IPS-18a (cell line): ENCODE data around the gene EYS.

Source experiments
- H3K27ac ChIP-seq: one replicate; pipeline ENCODE4 v1.5.1; 2013; ENCODE audit warnings: low read length
- H3K27me3 ChIP-seq: one replicate; pipeline ENCODE4 v1.6.1; 2013; ENCODE audit warnings: mild to moderate bottlenecking, low read length; ENCODE audit not compliant: control insufficient read depth, insufficient read depth
- H3K36me3 ChIP-seq: one replicate; pipeline ENCODE4 v1.6.1; 2013; ENCODE audit warnings: low read depth, low read length; ENCODE audit not compliant: control insufficient read depth
- H3K4me1 ChIP-seq: one replicate; pipeline ENCODE4 v1.6.1; 2013; ENCODE audit warnings: low read depth, low read length; ENCODE audit not compliant: control insufficient read depth
- H3K4me3 ChIP-seq: one replicate; pipeline ENCODE4 v1.5.1; 2013; ENCODE audit warnings: low read length
- H3K9ac ChIP-seq: one replicate; pipeline ENCODE4 v1.6.1; 2013; ENCODE audit warnings: mild to moderate bottlenecking, low read length, moderate library complexity
- H3K9me3 ChIP-seq: one replicate; pipeline ENCODE4 v1.6.1; 2013; ENCODE audit warnings: low read depth, low read length; ENCODE audit not compliant: control insufficient read depth

Gene EYS

DNA sequence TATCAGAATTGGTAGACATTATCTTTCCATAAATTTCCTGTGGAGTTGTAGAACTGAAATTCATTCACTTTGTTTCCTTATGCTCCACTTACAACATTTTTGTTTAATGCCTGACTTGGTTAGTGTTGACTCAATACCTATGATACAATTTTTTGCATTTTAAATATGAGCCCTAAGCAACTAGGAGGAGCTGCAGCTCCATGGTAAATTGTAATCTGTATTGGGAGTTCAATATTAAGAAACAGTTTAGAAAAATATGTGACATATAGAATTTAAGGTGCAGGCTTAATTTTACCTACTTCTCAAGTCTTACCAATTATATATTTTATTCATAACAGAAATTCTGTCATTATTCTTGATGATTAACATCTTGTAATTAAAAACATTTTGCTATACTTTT lies 868.3 kb downstream of the EYS start:
- no peak overlapping the region for H3K9ac ChIP-seq
- H3K9me3 ChIP-seq, result no peaks in the 10 kb centered on the region
- H3K27ac ChIP-seq, result no peak overlapping the region
- no peak overlapping the region for H3K4me3 ChIP-seq
- no peaks in the 10 kb centered on the region for H3K27me3 ChIP-seq
- H3K4me1 ChIP-seq, result no peaks in the 10 kb centered on the region
- H3K36me3 ChIP-seq, result no peaks in the 10 kb centered on the region

DNA sequence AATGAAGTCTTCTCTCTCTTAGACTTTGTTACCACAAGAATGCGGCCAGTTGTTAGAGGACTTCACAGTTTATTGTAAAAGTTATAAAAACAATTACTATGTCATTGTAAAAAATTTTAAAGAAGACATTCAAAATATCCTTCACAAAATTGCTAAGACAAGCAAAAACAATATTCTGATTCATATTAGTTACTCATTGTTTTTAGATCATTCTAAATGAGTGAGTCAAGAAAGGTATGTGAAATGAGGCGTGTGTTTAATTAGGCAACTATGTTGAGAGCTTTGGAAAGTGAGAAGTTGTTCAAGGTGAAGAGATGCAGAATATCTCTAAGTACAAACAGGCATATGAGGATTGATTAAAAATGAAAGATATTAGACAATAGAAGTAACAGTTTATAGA lies 875.3 kb downstream of the EYS start:
- H3K9ac ChIP-seq, result no peak overlapping the region
- no peak overlapping the region for H3K4me3 ChIP-seq
- no peaks in the 10 kb centered on the region for H3K36me3 ChIP-seq
- H3K27me3 ChIP-seq, result no peaks in the 10 kb centered on the region
- H3K27ac ChIP-seq, result no peak overlapping the region
- H3K9me3 ChIP-seq, result no peaks in the 10 kb centered on the region
- H3K4me1 ChIP-seq, result no peaks in the 10 kb centered on the region

DNA sequence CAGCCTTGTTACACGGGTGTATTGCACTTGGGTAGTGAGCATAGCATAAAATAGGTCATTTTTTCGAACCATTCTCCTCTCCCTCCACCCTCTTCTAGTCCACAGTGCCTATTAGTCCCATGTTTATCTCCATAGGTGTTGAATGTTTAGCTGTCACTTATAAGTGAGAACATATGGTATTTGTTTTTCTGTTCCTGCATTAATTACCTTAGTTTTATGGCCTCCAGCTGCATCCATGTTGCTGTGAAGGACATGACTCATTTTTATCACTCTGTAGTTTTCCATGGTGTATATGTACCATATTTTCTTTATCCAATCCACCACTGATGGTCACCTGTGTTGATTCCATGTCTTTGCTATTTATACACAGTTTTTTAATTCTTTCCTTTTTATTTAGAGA lies 889.5 kb downstream of the EYS start:
- Histone ChIP-seq H3K4me3 (no peak overlapping the region), H3K9ac (no peak overlapping the region), H3K27me3 (no peaks in the 10 kb centered on the region), H3K27ac (no peak overlapping the region), H3K4me1 (no peaks in the 10 kb centered on the region), H3K36me3 (no peaks in the 10 kb centered on the region), H3K9me3 (no peaks in the 10 kb centered on the region)

DNA sequence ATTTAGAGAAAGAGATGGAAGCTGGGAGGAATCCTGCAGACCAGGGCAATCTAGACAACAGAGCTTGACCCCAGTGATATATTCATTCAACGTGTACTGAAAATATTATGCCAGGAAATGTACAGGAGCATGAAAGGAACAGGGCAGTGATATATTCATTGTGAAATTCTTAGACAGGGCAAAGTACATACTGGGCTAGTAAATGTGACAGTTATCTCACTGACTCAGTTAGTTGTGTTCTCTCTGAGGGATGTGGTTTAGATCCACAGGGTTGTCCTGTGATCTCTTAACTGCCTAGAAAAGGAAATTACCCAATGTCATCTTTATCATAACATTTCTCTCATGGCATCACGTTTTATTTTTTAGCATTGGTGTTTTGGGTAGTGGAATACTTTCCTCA lies 891.3 kb downstream of the EYS start:
- H3K9ac ChIP-seq, result no peak overlapping the region
- H3K27me3 ChIP-seq, result no peaks in the 10 kb centered on the region
- H3K9me3 ChIP-seq, result no peaks in the 10 kb centered on the region
- no peaks in the 10 kb centered on the region for H3K4me1 ChIP-seq
- no peaks in the 10 kb centered on the region for H3K36me3 ChIP-seq
- no peak overlapping the region for H3K27ac ChIP-seq
- no peak overlapping the region for H3K4me3 ChIP-seq

DNA sequence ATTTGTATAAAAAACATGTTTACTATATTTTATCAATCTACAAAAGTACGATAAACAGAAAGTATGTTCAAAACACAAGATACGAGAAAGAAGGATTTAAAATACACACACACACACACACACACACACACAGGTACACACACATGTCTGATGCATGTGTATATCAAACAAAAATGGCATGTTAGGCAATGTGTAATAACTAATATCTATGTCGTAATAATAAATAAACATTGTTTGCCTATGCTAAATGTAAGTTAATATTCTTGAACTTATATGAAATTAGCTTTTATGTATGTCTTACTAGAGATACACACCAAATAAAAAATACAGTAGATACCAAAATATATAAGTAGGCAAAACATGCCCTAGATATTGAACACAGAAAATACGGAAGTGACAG lies 894.9 kb downstream of the EYS start:
- H3K4me3 ChIP-seq, result no peak overlapping the region
- no peak overlapping the region for H3K27ac ChIP-seq
- no peaks in the 10 kb centered on the region for H3K27me3 ChIP-seq
- H3K36me3 ChIP-seq, result no peaks in the 10 kb centered on the region
- no peaks in the 10 kb centered on the region for H3K4me1 ChIP-seq
- no peak overlapping the region for H3K9ac ChIP-seq
- no peaks in the 10 kb centered on the region for H3K9me3 ChIP-seq

DNA sequence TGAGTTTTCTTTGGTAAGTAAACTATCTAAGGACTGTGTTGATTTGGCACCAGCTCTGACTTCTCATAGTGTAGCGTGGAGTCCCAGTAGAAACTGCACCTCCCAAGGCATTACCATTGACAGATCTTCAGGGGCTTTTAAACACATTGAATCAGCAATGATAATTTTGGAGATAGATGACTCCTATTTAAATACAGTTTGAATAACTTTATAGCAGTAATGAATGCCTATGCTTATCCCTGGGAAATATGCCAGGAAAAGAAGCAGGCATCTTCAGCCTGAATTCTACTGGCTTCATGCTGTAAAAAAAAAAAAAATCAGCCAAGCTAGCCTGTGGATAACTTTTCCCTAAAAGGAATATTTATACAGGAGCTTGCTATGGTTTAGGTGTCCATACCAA lies 895.9 kb downstream of the EYS start:
- no peak overlapping the region for H3K9ac ChIP-seq
- H3K36me3 ChIP-seq, result no peaks in the 10 kb centered on the region
- H3K4me1 ChIP-seq, result no peaks in the 10 kb centered on the region
- no peak overlapping the region for H3K4me3 ChIP-seq
- H3K9me3 ChIP-seq, result no peaks in the 10 kb centered on the region
- H3K27me3 ChIP-seq, result no peaks in the 10 kb centered on the region
- H3K27ac ChIP-seq, result no peak overlapping the region

DNA sequence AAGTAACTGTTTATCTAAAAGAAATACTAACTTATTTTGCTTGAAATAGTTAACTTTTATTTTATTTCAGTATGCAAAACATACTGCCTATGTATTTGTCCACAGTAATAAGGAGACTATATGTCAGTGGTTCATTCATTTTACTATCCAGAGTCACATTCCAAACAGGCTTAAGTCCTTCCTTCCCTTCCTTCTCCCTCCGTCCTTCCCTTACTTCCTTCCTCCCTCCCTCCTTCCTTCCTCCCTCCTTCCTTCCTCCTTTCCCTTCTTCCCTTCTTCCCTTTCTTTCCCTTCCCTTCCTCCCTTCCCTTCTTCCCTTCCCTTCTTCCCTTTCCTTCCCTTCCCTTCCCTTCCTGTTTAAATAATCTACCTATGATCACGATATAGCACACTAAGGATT lies 899.2 kb downstream of the EYS start:
- no peaks in the 10 kb centered on the region for H3K36me3 ChIP-seq
- H3K27me3 ChIP-seq, result no peaks in the 10 kb centered on the region
- no peaks in the 10 kb centered on the region for H3K9me3 ChIP-seq
- no peak overlapping the region for H3K4me3 ChIP-seq
- no peak overlapping the region for H3K27ac ChIP-seq
- no peaks in the 10 kb centered on the region for H3K4me1 ChIP-seq
- no peak overlapping the region for H3K9ac ChIP-seq

DNA sequence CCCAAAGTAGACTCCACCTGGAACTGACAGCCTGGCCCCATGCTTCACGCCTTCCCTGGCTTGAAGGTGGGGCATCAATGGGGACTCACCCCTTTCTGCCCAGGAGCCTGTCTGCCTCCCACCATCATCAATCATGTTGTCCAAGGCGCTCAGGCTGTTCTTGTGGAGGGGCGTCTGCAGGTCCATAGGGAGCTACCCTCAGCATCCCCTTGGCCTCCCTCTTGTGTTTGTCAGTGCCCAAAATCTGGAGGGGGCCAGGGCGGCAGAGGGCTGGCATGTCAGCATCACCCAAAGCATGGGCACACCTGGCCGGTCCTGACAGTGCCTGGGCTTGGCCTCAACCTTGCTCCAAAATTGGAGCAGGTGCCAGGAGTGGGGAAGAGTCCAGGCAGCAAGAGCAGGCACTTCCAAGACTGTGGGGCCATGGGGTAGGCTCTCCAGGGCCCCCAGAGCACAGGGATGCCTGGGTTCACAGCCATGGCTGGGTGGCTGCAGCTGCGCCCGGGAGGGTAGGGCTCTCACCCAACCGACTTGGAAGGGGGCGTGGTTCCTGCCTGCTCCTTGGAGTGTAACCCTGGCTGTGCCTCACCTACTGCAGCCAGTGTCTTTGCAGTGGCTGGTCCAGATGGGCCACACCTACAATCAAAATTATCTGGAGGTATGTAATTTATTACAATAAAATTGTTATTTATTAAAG lies 903.4 kb downstream of the EYS start:
- Histone ChIP-seq H3K27me3 (no peaks in the 10 kb centered on the region), H3K27ac (no peak overlapping the region)

DNA sequence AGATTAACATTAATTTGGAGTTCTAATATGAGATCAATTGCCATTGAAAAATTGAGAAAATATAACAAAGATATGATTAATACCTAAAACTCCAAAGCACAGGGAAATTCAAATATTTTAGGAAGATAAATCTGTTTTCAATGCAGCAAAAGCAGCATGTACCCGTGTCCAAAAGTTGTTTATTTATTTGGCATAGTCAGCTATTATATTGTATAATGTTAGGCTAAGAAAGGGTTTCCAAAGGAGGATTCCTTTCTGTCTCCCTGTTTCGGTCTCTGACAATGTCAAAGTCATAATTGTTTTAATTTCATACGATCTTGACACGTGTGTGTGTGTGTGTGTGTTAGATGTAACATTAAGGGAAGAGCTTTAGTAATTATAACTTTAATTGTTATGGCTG lies 914.5 kb downstream of the EYS start:
- Histone ChIP-seq H3K27ac (no peak overlapping the region), H3K36me3 (no peaks in the 10 kb centered on the region), H3K9me3 (no peaks in the 10 kb centered on the region), H3K4me3 (no peak overlapping the region), H3K4me1 (no peaks in the 10 kb centered on the region), H3K9ac (no peak overlapping the region), H3K27me3 (no peaks in the 10 kb centered on the region)

More for the DNA sequence above, 903.4 kb downstream of the EYS start:
- no peak overlapping the region for H3K4me3 ChIP-seq
- H3K9ac ChIP-seq, result no peak overlapping the region
- no peaks in the 10 kb centered on the region for H3K9me3 ChIP-seq
- no peaks in the 10 kb centered on the region for H3K4me1 ChIP-seq
- no peaks in the 10 kb centered on the region for H3K36me3 ChIP-seq

DNA sequence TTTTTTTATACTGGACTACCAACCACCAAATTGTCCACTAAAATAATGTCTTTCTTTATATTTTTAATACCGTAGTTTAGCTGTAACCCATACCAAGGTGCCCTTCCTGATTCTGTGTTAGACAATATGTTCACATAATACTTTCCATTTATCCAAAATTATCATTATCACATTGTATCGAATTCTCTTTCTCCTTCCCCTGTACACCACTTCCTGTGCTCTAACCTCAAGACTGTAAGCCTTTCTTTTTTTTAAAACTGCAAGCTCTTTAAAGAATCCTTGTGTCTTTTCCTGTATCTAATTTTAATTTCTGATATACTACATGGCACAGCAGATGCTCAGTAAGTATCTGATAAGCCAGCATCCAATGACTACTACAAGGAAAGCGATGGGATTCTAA lies 917.5 kb downstream of the EYS start:
- H3K27me3 ChIP-seq, result no peaks in the 10 kb centered on the region
- H3K9ac ChIP-seq, result no peak overlapping the region
- H3K4me1 ChIP-seq, result no peaks in the 10 kb centered on the region

DNA sequence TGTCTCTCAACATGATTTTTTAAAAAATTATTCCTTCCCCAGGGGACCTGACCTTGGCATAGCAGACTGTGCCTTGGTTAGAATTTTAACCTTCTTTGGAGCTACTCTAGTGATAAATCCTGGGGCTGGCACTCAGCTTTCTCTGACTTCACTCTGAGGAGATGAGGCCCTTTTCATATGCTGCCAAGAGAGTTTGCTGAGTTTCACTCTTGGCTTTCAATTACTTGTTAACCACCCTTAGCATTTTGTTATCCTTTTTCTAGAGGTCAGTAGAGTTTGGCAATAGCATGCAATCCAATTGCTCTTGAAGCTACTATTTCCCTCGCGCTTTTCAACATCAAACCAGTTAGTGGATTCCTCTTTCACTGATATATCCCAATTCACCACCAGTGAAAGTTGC lies 920.3 kb downstream of the EYS start:
- H3K4me1 ChIP-seq, result no peaks in the 10 kb centered on the region

More for the DNA sequence above, 917.5 kb downstream of the EYS start:
- Histone ChIP-seq H3K4me3 (no peak overlapping the region), H3K9me3 (no peaks in the 10 kb centered on the region), H3K27ac (no peak overlapping the region), H3K36me3 (no peaks in the 10 kb centered on the region)

DNA sequence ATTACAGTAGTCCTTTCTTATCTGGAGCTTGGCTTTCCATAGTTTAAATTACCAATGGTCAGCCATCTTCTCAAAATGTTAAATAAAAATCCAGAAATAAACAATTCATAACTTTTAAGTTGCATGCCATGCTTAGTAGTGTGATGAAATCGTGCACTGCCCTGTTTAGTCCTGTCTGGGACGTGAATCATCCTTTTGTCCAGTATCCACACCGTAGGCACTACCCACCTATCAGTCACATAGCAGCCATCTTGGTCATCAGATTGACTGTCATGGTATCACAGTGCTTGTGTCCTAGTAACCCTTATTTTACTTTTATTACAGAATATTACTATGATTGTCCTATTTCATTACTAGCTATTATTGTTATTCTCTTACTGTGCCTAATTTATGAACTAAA lies 924.1 kb downstream of the EYS start:
- no peaks in the 10 kb centered on the region for H3K4me1 ChIP-seq
- H3K27ac ChIP-seq, result no peak overlapping the region
- no peaks in the 10 kb centered on the region for H3K36me3 ChIP-seq
- no peak overlapping the region for H3K4me3 ChIP-seq
- no peaks in the 10 kb centered on the region for H3K9me3 ChIP-seq
- H3K27me3 ChIP-seq, result no peaks in the 10 kb centered on the region
- H3K9ac ChIP-seq, result no peak overlapping the region

More for the DNA sequence above, 920.3 kb downstream of the EYS start:
- no peak overlapping the region for H3K4me3 ChIP-seq
- H3K27me3 ChIP-seq, result no peaks in the 10 kb centered on the region
- no peak overlapping the region for H3K9ac ChIP-seq
- H3K9me3 ChIP-seq, result no peaks in the 10 kb centered on the region
- no peaks in the 10 kb centered on the region for H3K36me3 ChIP-seq
- no peak overlapping the region for H3K27ac ChIP-seq
